ENCODE measurements around the gene SLC24A4.

Gene SLC24A4

DNA sequence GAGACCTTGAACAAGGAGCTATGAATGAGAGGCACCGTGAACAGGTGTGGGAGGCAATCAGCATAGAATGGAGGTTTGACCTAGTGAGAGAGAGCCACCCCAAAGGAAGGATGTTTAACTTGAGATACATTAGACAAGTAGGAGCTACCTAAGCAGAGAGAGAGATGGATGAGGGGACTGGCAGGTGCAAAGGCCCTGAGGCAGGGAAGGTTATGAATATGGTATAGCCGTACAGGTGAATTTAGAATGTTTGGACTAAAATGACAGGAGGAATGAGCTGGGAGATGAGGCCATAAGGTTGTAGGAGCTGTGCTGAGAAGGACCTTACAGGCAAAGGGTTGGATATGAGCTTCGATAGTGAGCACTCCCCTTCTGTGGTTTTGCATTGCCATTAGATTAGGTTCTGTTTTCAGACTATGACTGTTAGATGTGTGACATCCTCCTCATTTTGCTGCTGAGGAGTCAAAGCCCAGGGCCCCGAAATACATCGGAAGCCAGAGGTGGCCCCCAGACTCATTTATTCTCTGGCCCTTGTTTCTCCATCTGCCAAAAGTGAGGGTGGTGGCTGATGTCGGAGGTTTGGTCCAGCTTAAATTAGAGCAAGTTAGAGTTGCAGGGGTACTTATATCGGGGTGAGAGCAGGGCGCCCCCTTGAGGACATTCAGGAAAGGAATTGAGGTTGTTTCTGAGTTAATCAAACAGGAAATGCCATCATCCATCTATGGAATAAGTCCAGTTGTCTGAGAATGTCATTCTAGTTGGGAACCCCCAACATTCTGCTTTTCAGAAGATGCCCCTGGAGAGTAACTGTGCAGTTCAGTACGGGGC lies 29.4 kb downstream of the SLC24A4 start:
- Histone ChIP-seq H3K36me3 (replicated peaks in 1 of 2; ENCODE audit: control insufficient read depth in 2 of 2, insufficient read depth in 2 of 2, low read length in 2 of 2) (no peaks in the 10 kb centered on the region), H3K27ac (replicated peaks; ENCODE audit: low read length) (no peak overlapping the region), H2AFZ (ENCODE audit: low read length) (no peak overlapping the region), H3K27me3 (ENCODE audit: control insufficient read depth in 3 of 3, insufficient read depth in 3 of 3, low read depth in 1 of 3, low read length in 3 of 3) (peaks cover 0 to 5% (median 0%) of the 10 kb centered on the region in 3 experiments), H4K91ac (ENCODE audit: low read depth, low read length, poor library complexity) (no peak overlapping the region), H3K23ac (ENCODE audit: low read depth, low read length, poor library complexity) (no peak overlapping the region), H2BK12ac (ENCODE audit: low read length) (no peak overlapping the region), H3K18ac (ENCODE audit: low read length) (no peak overlapping the region), H4K8ac (ENCODE audit: low read depth, low read length) (no peak overlapping the region), H3K79me1 (ENCODE audit: low read depth, low read length) (no peaks in the 10 kb centered on the region), H3K14ac (ENCODE audit: low read length) (no peak overlapping the region), H3K9me3 (replicated peaks in 1 of 2; ENCODE audit: control insufficient read depth in 2 of 2, insufficient read depth in 1 of 2, low read depth in 1 of 2, low read length in 2 of 2) (no peaks in the 10 kb centered on the region), H3K4ac (ENCODE audit: low read length) (no peak overlapping the region), H3K4me2 (ENCODE audit: insufficient read depth, low read length, poor library complexity, severe bottlenecking) (no peak overlapping the region), H3K4me1 (ENCODE audit: control insufficient read depth in 2 of 2, insufficient read depth in 1 of 2, low read depth in 1 of 2, low read length in 2 of 2) (no peaks in the 10 kb centered on the region), H3K4me3 (ENCODE audit: low read length in 2 of 2) (no peak overlapping the region), H2BK15ac (ENCODE audit: low read length) (no peak overlapping the region), H2BK5ac (ENCODE audit: low read length) (no peak overlapping the region), H2AK5ac (ENCODE audit: low read depth, low read length) (no peak overlapping the region), H3K9ac (ENCODE audit: low read depth, low read length, poor library complexity) (no peak overlapping the region), H2BK120ac (ENCODE audit: low read depth, low read length) (no peak overlapping the region)
- no CpG with 5 or more reads among the region's 9 CpGs for WGBS, 2 donors (ENCODE audit: extremely low coverage in 2 of 2, insufficient read length in 2 of 2, insufficient replicate concordance in 1 of 2)
- peak; percentile 47 for DNase-seq (ENCODE audit: low spot score)

DNA sequence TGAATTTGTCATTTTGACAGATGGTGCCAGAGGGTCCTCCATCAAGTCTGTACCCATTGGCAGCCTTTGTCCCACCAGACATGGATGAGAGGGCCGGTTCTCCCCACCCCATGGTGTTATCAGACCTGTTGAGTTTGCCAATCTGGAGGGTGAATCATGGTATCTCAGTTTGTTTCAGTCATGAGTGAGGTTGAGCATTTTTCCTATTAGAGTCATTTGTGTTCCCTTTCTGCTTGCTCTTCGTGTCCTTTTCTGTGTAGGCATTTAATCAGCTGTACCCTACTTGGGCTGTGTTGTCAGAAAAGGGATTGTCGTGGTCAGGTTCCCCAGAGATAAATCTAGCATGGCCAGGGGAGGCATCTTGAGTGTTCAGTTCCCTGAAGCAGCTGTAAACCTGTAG lies 30.5 kb downstream of the SLC24A4 start:
- H3K4me3 ChIP-seq (ENCODE audit: low read length in 2 of 2): no peak overlapping the region
- no peak overlapping the region for H2BK15ac ChIP-seq (ENCODE audit: low read length)
- peaks cover 0 to 5% (median 0%) of the 10 kb centered on the region in 3 experiments for H3K27me3 ChIP-seq (ENCODE audit: control insufficient read depth in 3 of 3, insufficient read depth in 3 of 3, low read depth in 1 of 3, low read length in 3 of 3)
- no peak overlapping the region for H2AFZ ChIP-seq (ENCODE audit: low read length)
- WGBS, 2 donors (ENCODE audit: extremely low coverage in 2 of 2, insufficient read length in 2 of 2, insufficient replicate concordance in 1 of 2): no CpG with 5 or more reads among the region's 3 CpGs
- no peak overlapping the region for H3K27ac ChIP-seq (replicated peaks; ENCODE audit: low read length)
- H3K79me1 ChIP-seq (ENCODE audit: low read depth, low read length): no peaks in the 10 kb centered on the region
- no peak overlapping the region for H2BK12ac ChIP-seq (ENCODE audit: low read length)
- H3K18ac ChIP-seq (ENCODE audit: low read length): no peak overlapping the region
- H2BK120ac ChIP-seq (ENCODE audit: low read depth, low read length): no peak overlapping the region
- no peaks in the 10 kb centered on the region for H3K36me3 ChIP-seq (replicated peaks in 1 of 2; ENCODE audit: control insufficient read depth in 2 of 2, insufficient read depth in 2 of 2, low read length in 2 of 2)
- no peak overlapping the region for H3K4ac ChIP-seq (ENCODE audit: low read length)
- H4K8ac ChIP-seq (ENCODE audit: low read depth, low read length): no peak overlapping the region
- no peaks in the 10 kb centered on the region for H3K9me3 ChIP-seq (replicated peaks in 1 of 2; ENCODE audit: control insufficient read depth in 2 of 2, insufficient read depth in 1 of 2, low read depth in 1 of 2, low read length in 2 of 2)
- no peak overlapping the region for H3K14ac ChIP-seq (ENCODE audit: low read length)
- H4K91ac ChIP-seq (ENCODE audit: low read depth, low read length, poor library complexity): no peak overlapping the region
- H3K23ac ChIP-seq (ENCODE audit: low read depth, low read length, poor library complexity): no peak overlapping the region
- no peak overlapping the region for H2BK5ac ChIP-seq (ENCODE audit: low read length)
- DNase-seq (ENCODE audit: low spot score): no peak
- H3K9ac ChIP-seq (ENCODE audit: low read depth, low read length, poor library complexity): peak overlapping the region; percentile 36
- no peaks in the 10 kb centered on the region for H3K4me1 ChIP-seq (ENCODE audit: control insufficient read depth in 2 of 2, insufficient read depth in 1 of 2, low read depth in 1 of 2, low read length in 2 of 2)
- H3K4me2 ChIP-seq (ENCODE audit: insufficient read depth, low read length, poor library complexity, severe bottlenecking): no peak overlapping the region
- no peak overlapping the region for H2AK5ac ChIP-seq (ENCODE audit: low read depth, low read length)

DNA sequence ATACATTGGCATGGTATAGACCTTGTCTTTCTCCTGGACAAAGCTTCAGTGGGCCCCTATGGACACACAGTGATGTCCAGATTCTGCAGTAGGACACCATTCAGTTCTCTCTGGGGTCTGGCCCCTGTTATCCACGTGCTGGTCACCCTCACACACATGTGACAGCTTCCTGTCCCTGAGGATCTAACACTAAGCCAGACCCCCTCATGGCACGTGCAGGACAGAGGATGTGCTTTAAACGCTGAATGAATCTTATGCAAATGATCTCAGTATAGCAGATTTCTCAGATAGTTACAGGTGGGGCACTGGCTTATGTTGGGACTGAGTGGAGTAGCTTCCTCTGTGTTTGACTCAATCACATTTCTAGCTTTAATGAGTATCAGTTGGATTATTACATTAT lies 33.7 kb downstream of the SLC24A4 start:
- H3K4me1 ChIP-seq (ENCODE audit: control insufficient read depth in 2 of 2, insufficient read depth in 1 of 2, low read depth in 1 of 2, low read length in 2 of 2): no peaks in the 10 kb centered on the region
- H3K4me3 ChIP-seq (ENCODE audit: low read length in 2 of 2): no peak overlapping the region
- DNase-seq (ENCODE audit: low spot score): no peak
- no peak overlapping the region for H2AK5ac ChIP-seq (ENCODE audit: low read depth, low read length)
- H4K8ac ChIP-seq (ENCODE audit: low read depth, low read length): no peak overlapping the region
- no peak overlapping the region for H2BK120ac ChIP-seq (ENCODE audit: low read depth, low read length)
- H3K79me1 ChIP-seq (ENCODE audit: low read depth, low read length): no peaks in the 10 kb centered on the region
- H3K4me2 ChIP-seq (ENCODE audit: insufficient read depth, low read length, poor library complexity, severe bottlenecking): no peak overlapping the region
- no peaks in the 10 kb centered on the region for H3K36me3 ChIP-seq (replicated peaks in 1 of 2; ENCODE audit: control insufficient read depth in 2 of 2, insufficient read depth in 2 of 2, low read length in 2 of 2)
- H3K4ac ChIP-seq (ENCODE audit: low read length): no peak overlapping the region
- no peak overlapping the region for H2BK5ac ChIP-seq (ENCODE audit: low read length)
- H3K14ac ChIP-seq (ENCODE audit: low read length): no peak overlapping the region
- peaks cover 0 to 5% (median 0%) of the 10 kb centered on the region in 3 experiments for H3K27me3 ChIP-seq (ENCODE audit: control insufficient read depth in 3 of 3, insufficient read depth in 3 of 3, low read depth in 1 of 3, low read length in 3 of 3)
- H3K23ac ChIP-seq (ENCODE audit: low read depth, low read length, poor library complexity): no peak overlapping the region
- no peak overlapping the region for H2AFZ ChIP-seq (ENCODE audit: low read length)
- no peak overlapping the region for H3K18ac ChIP-seq (ENCODE audit: low read length)
- H3K9me3 ChIP-seq (replicated peaks in 1 of 2; ENCODE audit: control insufficient read depth in 2 of 2, insufficient read depth in 1 of 2, low read depth in 1 of 2, low read length in 2 of 2): no peaks in the 10 kb centered on the region
- no peak overlapping the region for H4K91ac ChIP-seq (ENCODE audit: low read depth, low read length, poor library complexity)
- WGBS, 2 donors (ENCODE audit: extremely low coverage in 2 of 2, insufficient read length in 2 of 2, insufficient replicate concordance in 1 of 2): no CpG with 5 or more reads among the region's 3 CpGs
- H3K27ac ChIP-seq (replicated peaks; ENCODE audit: low read length): no peak overlapping the region
- H2BK12ac ChIP-seq (ENCODE audit: low read length): no peak overlapping the region
- H2BK15ac ChIP-seq (ENCODE audit: low read length): no peak overlapping the region
- H3K9ac ChIP-seq (ENCODE audit: low read depth, low read length, poor library complexity): no peak overlapping the region

DNA sequence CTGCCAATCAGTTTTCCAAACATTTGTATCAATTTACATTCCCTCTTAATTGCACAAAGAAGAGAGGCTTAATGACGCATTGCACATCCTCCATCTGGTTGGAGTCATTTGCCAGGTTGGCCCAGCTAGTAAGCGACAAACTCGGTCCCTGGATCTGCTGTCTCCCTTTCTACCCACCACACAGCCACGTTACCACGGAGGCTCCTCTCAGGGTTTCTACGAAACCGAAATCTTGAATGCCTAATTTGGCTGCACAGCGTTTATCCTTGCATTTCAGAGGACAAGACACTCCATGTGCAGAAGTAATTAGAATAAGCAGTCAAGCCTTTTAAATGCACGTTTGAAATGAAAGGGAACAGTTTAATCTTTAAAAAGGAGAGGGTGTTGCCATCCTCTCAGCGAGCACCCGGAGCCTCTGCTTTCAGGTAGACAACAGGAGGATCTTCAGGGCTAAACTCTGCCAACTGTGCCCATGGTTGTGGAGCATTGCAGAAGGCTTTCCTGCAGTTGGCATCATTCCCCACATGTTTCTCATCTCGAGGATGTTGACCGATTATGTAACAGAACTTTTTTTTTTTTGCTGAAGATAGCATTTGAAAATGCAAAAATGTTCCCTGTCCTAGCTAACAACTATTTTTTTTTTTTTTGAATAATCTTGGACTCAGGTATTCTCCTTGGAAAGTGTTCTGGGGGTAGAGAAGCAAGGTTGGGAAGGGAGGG lies 37.8 kb downstream of the SLC24A4 start:
- no peak overlapping the region for H4K91ac ChIP-seq (ENCODE audit: low read depth, low read length, poor library complexity)
- no peak overlapping the region for H3K18ac ChIP-seq (ENCODE audit: low read length)
- peaks cover 0 to 5% (median 0%) of the 10 kb centered on the region in 3 experiments for H3K27me3 ChIP-seq (ENCODE audit: control insufficient read depth in 3 of 3, insufficient read depth in 3 of 3, low read depth in 1 of 3, low read length in 3 of 3)
- H2BK120ac ChIP-seq (ENCODE audit: low read depth, low read length): no peak overlapping the region
- H3K4me2 ChIP-seq (ENCODE audit: insufficient read depth, low read length, poor library complexity, severe bottlenecking): no peak overlapping the region
- H3K23ac ChIP-seq (ENCODE audit: low read depth, low read length, poor library complexity): no peak overlapping the region
- no peaks in the 10 kb centered on the region for H3K36me3 ChIP-seq (replicated peaks in 1 of 2; ENCODE audit: control insufficient read depth in 2 of 2, insufficient read depth in 2 of 2, low read length in 2 of 2)
- no peak overlapping the region for H2BK5ac ChIP-seq (ENCODE audit: low read length)
- H3K9me3 ChIP-seq (replicated peaks in 1 of 2; ENCODE audit: control insufficient read depth in 2 of 2, insufficient read depth in 1 of 2, low read depth in 1 of 2, low read length in 2 of 2): no peaks in the 10 kb centered on the region
- no peak overlapping the region for H3K9ac ChIP-seq (ENCODE audit: low read depth, low read length, poor library complexity)
- no peak overlapping the region for H4K8ac ChIP-seq (ENCODE audit: low read depth, low read length)
- no peak overlapping the region for H3K27ac ChIP-seq (replicated peaks; ENCODE audit: low read length)
- H3K14ac ChIP-seq (ENCODE audit: low read length): no peak overlapping the region
- DNase-seq (ENCODE audit: low spot score): no peak
- H3K4me3 ChIP-seq (ENCODE audit: low read length in 2 of 2): no peak overlapping the region
- no peak overlapping the region for H2BK15ac ChIP-seq (ENCODE audit: low read length)
- H3K4me1 ChIP-seq (ENCODE audit: control insufficient read depth in 2 of 2, insufficient read depth in 1 of 2, low read depth in 1 of 2, low read length in 2 of 2): no peaks in the 10 kb centered on the region
- H2AK5ac ChIP-seq (ENCODE audit: low read depth, low read length): no peak overlapping the region
- H2AFZ ChIP-seq (ENCODE audit: low read length): no peak overlapping the region
- H2BK12ac ChIP-seq (ENCODE audit: low read length): no peak overlapping the region
- H3K79me1 ChIP-seq (ENCODE audit: low read depth, low read length): no peaks in the 10 kb centered on the region
- H3K4ac ChIP-seq (ENCODE audit: low read length): no peak overlapping the region
- no CpG with 5 or more reads among the region's 13 CpGs for WGBS, 2 donors (ENCODE audit: extremely low coverage in 2 of 2, insufficient read length in 2 of 2, insufficient replicate concordance in 1 of 2)
